Activated CD8-positive, alpha-beta T cell treated with anti-CD3 and anti-CD28 coated beads for 36 hours (primary cell): Measurements from ENCODE around the gene NEDD4. TPM values are rescaled to one million over a fixed set of nuclear protein-coding genes. Genes with fewer than 3 reads are reported as not detected.

ENCODE experiments used
- ATAC-seq: fragments of 200-7000 bp; cut with Tn5 transposase; one replicate; pipeline ENCODE4 v1.10.0; 2021; ENCODE audit warnings: mild to moderate bottlenecking, moderate library complexity
- CTCF ChIA-PET: fragments of 350-600 bp; sonication (Branson Sonifier 250); formaldehyde crosslinking; loops from one replicate; lab custom pipeline; 2021; ENCODE audit warnings: antibody characterized with exemption; lab: Charles Lee
- POLR2A ChIA-PET: fragments of 350-600 bp; sonication (Branson Sonifier 250); formaldehyde crosslinking; loops from one replicate; lab custom pipeline; 2021; ENCODE audit warnings: antibody characterized with exemption; lab: Charles Lee
- DNase-seq: peaks from one replicate; pipeline ENCODE4 v3.0.0-alpha.2; 2020
- H3K27ac Mint-ChIP-seq: one replicate; pipeline ENCODE4 v1.8.0; 2021; ENCODE audit warnings: mild to moderate bottlenecking, mixed read lengths
- H3K27me3 Mint-ChIP-seq: one replicate; pipeline ENCODE4 v1.8.0; 2021; ENCODE audit warnings: mixed read lengths
- H3K36me3 Mint-ChIP-seq: one replicate; pipeline ENCODE4 v1.8.0; 2021; ENCODE audit warnings: low read depth, mixed read lengths
- H3K4me1 Mint-ChIP-seq: one replicate; pipeline ENCODE4 v1.8.0; 2021; ENCODE audit warnings: low read depth, mixed read lengths
- H3K4me3 Mint-ChIP-seq: one replicate; pipeline ENCODE4 v1.8.0; 2021; ENCODE audit warnings: mild to moderate bottlenecking, moderate library complexity, mixed read lengths
- H3K9me3 Mint-ChIP-seq: one replicate; pipeline ENCODE4 v1.8.0; 2021; ENCODE audit warnings: mixed read lengths
- intact Hi-C: fragments of 100-400 bp; cut with micrococcal nuclease; formaldehyde crosslinking; loops from one replicate; pipeline ENCODE4 v1.10.0; 2022
- total RNA-seq, 2 experiments: library from RNA; stranded (reverse); gene quantifications; one replicate each; pipeline ENCODE4 v1.2.3, GENCODE V29; 2021
- TF ChIP-seq, protein P1 (sequence below): fragments of 200-600 bp; IDR thresholded peaks from one replicate; pipeline ENCODE4 v1.8.0; 2022; ENCODE audit warnings: antibody characterized with exemption, mild to moderate bottlenecking

The NEDD4 gene
- total RNA-seq, 2 experiments from 2014 or later, result 10.4 to 11.8 TPM

GRCh38 chr15:55942332-55942731, 51.1 kb downstream of the NEDD4 start:
- intact Hi-C loops, result no loop called here

GRCh38 chr15:55937040-55937439, 56.4 kb downstream of the NEDD4 start:
- ChIA-PET POLR2A (no interaction called here), CTCF (no interaction called here)
- no peaks in the 10 kb centered on the region for H3K27me3 Mint-ChIP-seq
- ATAC-seq (no peak), DNase-seq (no peak)
- no peaks in the 10 kb centered on the region for H3K4me1 Mint-ChIP-seq
- H3K36me3 Mint-ChIP-seq, result peaks cover 19% of the 10 kb centered on the region
- TF ChIP-seq, protein P1, sequence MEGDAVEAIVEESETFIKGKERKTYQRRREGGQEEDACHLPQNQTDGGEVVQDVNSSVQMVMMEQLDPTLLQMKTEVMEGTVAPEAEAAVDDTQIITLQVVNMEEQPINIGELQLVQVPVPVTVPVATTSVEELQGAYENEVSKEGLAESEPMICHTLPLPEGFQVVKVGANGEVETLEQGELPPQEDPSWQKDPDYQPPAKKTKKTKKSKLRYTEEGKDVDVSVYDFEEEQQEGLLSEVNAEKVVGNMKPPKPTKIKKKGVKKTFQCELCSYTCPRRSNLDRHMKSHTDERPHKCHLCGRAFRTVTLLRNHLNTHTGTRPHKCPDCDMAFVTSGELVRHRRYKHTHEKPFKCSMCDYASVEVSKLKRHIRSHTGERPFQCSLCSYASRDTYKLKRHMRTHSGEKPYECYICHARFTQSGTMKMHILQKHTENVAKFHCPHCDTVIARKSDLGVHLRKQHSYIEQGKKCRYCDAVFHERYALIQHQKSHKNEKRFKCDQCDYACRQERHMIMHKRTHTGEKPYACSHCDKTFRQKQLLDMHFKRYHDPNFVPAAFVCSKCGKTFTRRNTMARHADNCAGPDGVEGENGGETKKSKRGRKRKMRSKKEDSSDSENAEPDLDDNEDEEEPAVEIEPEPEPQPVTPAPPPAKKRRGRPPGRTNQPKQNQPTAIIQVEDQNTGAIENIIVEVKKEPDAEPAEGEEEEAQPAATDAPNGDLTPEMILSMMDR, result no peak
- H3K27ac Mint-ChIP-seq, result no peak overlapping the region
- no peak overlapping the region for H3K4me3 Mint-ChIP-seq
- peaks cover 7% of the 10 kb centered on the region for H3K9me3 Mint-ChIP-seq
- intact Hi-C loops, result no loop called here

More at GRCh38 chr15:55942332-55942731, 51.1 kb downstream of the NEDD4 start:
- Mint-ChIP-seq H3K36me3 (peaks cover 29% of the 10 kb centered on the region), H3K27me3 (no peaks in the 10 kb centered on the region), H3K9me3 (peaks cover 3% of the 10 kb centered on the region), H3K4me1 (no peaks in the 10 kb centered on the region), H3K27ac (no peak overlapping the region), H3K4me3 (no peak overlapping the region)
- TF ChIP-seq, protein P1, result no peak
- ATAC-seq (no peak), DNase-seq (no peak)
- CTCF ChIA-PET, result no interaction called here
- POLR2A ChIA-PET, result no interaction called here

DNA sequence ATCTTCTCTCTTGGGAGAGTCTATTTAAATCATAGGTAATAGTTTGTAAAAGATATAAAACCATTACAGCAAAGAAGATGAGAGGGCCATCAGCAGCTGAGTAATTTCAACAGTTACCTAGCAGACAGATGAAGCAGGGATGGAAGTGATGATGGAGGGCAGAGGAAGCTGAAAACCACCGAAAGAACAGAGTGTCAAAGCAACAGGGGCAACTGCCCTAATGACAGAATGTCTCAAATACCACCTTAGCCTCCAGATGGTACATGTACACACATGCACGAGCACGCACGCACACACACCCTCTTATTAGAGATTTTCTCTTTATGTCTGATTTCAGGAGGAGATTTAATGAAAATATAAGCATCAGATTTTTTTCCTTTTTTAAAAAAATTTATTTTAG, 64.5 kb downstream of the NEDD4 start:
- Mint-ChIP-seq H3K4me3 (no peak overlapping the region), H3K27me3 (no peaks in the 10 kb centered on the region), H3K36me3 (peaks cover 5% of the 10 kb centered on the region), H3K9me3 (peaks cover 4% of the 10 kb centered on the region), H3K27ac (no peak overlapping the region), H3K4me1 (peaks cover 3% of the 10 kb centered on the region)
- DNase-seq, result no peak
- no peak for ATAC-seq
- intact Hi-C loops, result no loop called here
- CTCF ChIA-PET, result no interaction called here
- TF ChIP-seq, protein P1, result no peak
- POLR2A ChIA-PET, result no interaction called here

DNA sequence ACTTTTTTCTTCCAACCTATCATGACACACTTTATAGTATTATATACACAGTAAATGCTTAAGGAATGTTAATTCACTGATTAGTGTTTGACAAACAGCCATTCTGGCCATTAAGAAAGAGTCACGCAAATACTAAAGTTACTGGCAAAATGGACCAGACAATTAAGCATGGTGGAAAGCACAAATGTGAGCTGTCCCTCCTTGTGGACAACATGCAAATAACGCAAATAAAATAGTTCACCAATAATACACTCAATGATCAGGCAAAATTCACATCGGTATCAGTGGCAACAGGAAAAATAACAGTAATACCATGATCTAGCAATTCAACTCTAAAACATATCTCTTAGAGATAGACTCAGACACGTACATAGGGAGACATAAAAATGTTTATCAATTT, 71.7 kb downstream of the NEDD4 start:
- Mint-ChIP-seq H3K27me3 (no peaks in the 10 kb centered on the region), H3K4me3 (no peak overlapping the region), H3K27ac (no peak overlapping the region), H3K9me3 (no peaks in the 10 kb centered on the region), H3K36me3 (no peaks in the 10 kb centered on the region), H3K4me1 (no peaks in the 10 kb centered on the region)
- no peak for DNase-seq
- ChIA-PET POLR2A (no interaction called here), CTCF (no interaction called here)
- TF ChIP-seq, protein P1, result no peak
- ATAC-seq, result no peak
- intact Hi-C loops, result no loop called here

GRCh38 chr15:55917881-55918296, 75.5 kb downstream of the NEDD4 start:
- TF ChIP-seq, protein P1, result no peak
- POLR2A ChIA-PET, result no interaction called here
- ATAC-seq (no peak), DNase-seq (peak; percentile 14)
- H3K27ac Mint-ChIP-seq, result no peak overlapping the region
- intact Hi-C loops, result no loop called here
- CTCF ChIA-PET, result interaction anchor here (0.7 to 2.4 kb wide), 11 partner anchors 9 to 269 kb away, joined by 3 to 15 read pairs (median 7); no protein-coding TSS in a partner anchor
- H3K36me3 Mint-ChIP-seq, result no peaks in the 10 kb centered on the region
- no peak overlapping the region for H3K4me3 Mint-ChIP-seq
- no peaks in the 10 kb centered on the region for H3K27me3 Mint-ChIP-seq
- H3K9me3 Mint-ChIP-seq, result no peaks in the 10 kb centered on the region
- no peaks in the 10 kb centered on the region for H3K4me1 Mint-ChIP-seq
